GM20000 (cell line): Measurements from ENCODE around the gene UBE2G2.

Experiments used
- DNase-seq: peaks from one replicate; pipeline ENCODE4 v3.0.0; 2012; ENCODE audit warnings: low spot score
- CTCF ChIP-seq: IDR thresholded peaks from 2 replicates; pipeline ENCODE4 v1.5.1; 2012; ENCODE audit warnings: mild to moderate bottlenecking, control low read depth; ENCODE audit errors: extremely low read depth, missing control alignments

The UBE2G2 gene

GRCh38 chr21:44763451-44764318 is 37.9 kb downstream of the UBE2G2 start:
- TF ChIP-seq CTCF: no peak
- no peak for DNase-seq

GRCh38 chr21:44763050-44763378 is 38.6 kb downstream of the UBE2G2 start:
- TF ChIP-seq CTCF: no peak
- no peak for DNase-seq

- no peak for TF ChIP-seq CTCF
- no peak for DNase-seq
Observed at GRCh38 chr21:44762221-44763049, 39.2 kb downstream of the UBE2G2 start.

- no peak for DNase-seq
Observed at GRCh38 chr21:44761747-44762208, 39.8 kb downstream of the UBE2G2 start.

GRCh38 chr21:44761011-44761729 is 40.5 kb downstream of the UBE2G2 start:
- TF ChIP-seq CTCF: no peak
- no peak for DNase-seq

More at GRCh38 chr21:44761747-44762208, 39.8 kb downstream of the UBE2G2 start:
- TF ChIP-seq CTCF: no peak

- no peak for DNase-seq
- no peak for TF ChIP-seq CTCF
Observed at GRCh38 chr21:44760376-44760775, 41.2 kb downstream of the UBE2G2 start.
